OCI-LY1 (cell line): ENCODE measurements around the gene ELMOD2.

Source experiments
- H2AFZ ChIP-seq: fragments of 200-600 bp; sonication (generic), shearing (Covaris generic); 2 replicates; pipeline ENCODE4 v1.6.0; 2014; ENCODE audit warnings: antibody characterized with exemption, mild to moderate bottlenecking, low read length
- H3F3A ChIP-seq: fragments of 200-600 bp; sonication (generic), shearing (Covaris generic); 2 replicates; pipeline ENCODE4 v1.6.0; 2014; ENCODE audit warnings: mild to moderate bottlenecking, antibody characterized with exemption, low read length, moderate library complexity; ENCODE audit not compliant: insufficient read depth
- H3K27ac ChIP-seq: fragments of 200-600 bp; sonication (generic); 2 replicates; pipeline ENCODE4 v1.5.1; 2014; ENCODE audit warnings: low read length, mixed run types, mild to moderate bottlenecking, low read depth; ENCODE audit not compliant: poor library complexity, severe bottlenecking
- H3K27me3 ChIP-seq: fragments of 200-600 bp; sonication (generic); 2 replicates; pipeline ENCODE4 v1.6.0; 2014; ENCODE audit warnings: antibody characterized with exemption, mild to moderate bottlenecking, low read length, moderate library complexity; ENCODE audit not compliant: insufficient read depth
- H3K36me3 ChIP-seq: fragments of 200-600 bp; sonication (generic); 2 replicates; pipeline ENCODE4 v1.6.1; 2014; ENCODE audit warnings: mild to moderate bottlenecking, antibody characterized with exemption, low read length, moderate library complexity, mixed read lengths; ENCODE audit not compliant: insufficient read depth
- H3K4me1 ChIP-seq: fragments of 200-600 bp; sonication (generic); 2 replicates; pipeline ENCODE4 v1.5.1; 2014; ENCODE audit warnings: mild to moderate bottlenecking, low read length, moderate library complexity; ENCODE audit not compliant: insufficient read depth, severe bottlenecking
- H3K4me2 ChIP-seq: fragments of 200-600 bp; sonication (generic), shearing (Covaris generic); 2 replicates; pipeline ENCODE4 v1.6.1; 2014; ENCODE audit warnings: low read length
- H3K4me3 ChIP-seq: fragments of 200-600 bp; sonication (generic); 2 replicates; pipeline ENCODE4 v1.5.1; 2014; ENCODE audit warnings: low read length, low read depth, mild to moderate bottlenecking, mixed read lengths; ENCODE audit not compliant: poor library complexity, severe bottlenecking
- H3K79me2 ChIP-seq: fragments of 200-600 bp; shearing (Covaris generic); 2 replicates; pipeline ENCODE4 v1.6.1; 2016; ENCODE audit warnings: mixed run types, low read length, mixed read lengths; ENCODE audit not compliant: insufficient read depth
- H3K9ac ChIP-seq: fragments of 200-600 bp; sonication (generic), shearing (Covaris generic); 2 replicates; pipeline ENCODE4 v1.6.1; 2014; ENCODE audit warnings: mild to moderate bottlenecking, low read length, mixed read lengths
- H3K9me2 ChIP-seq: fragments of 200-600 bp; sonication (generic), shearing (Covaris generic); 2 replicates; pipeline ENCODE4 v1.6.1; 2014; ENCODE audit warnings: low read depth, mild to moderate bottlenecking, low read length, mixed read lengths
- H3K9me3 ChIP-seq: fragments of 200-600 bp; shearing (Covaris generic); 2 replicates; pipeline ENCODE4 v1.6.1; 2014; ENCODE audit warnings: low read length, mixed read lengths
- H4K20me1 ChIP-seq: fragments of 200-600 bp; sonication (generic), shearing (Covaris generic); 2 replicates; pipeline ENCODE4 v1.6.0; 2016; ENCODE audit warnings: mild to moderate bottlenecking, low read length; ENCODE audit not compliant: insufficient read depth
- CTCF ChIP-seq: fragments of 200-600 bp; sonication (generic), shearing (Covaris generic); IDR thresholded peaks from 2 replicates; pipeline ENCODE4 v1.5.1; 2017; ENCODE audit warnings: mild to moderate bottlenecking, antibody characterized with exemption, low read length, moderate library complexity, mixed read lengths
- EZH2 ChIP-seq: fragments of 200-600 bp; sonication (generic), shearing (Covaris generic); IDR thresholded peaks from 2 replicates; pipeline ENCODE4 v1.8.0; 2017; ENCODE audit warnings: borderline replicate concordance, mixed run types, mild to moderate bottlenecking, antibody characterized with exemption, low read length, moderate library complexity, mixed read lengths

ELMOD2 gene

GRCh38 chr4:140523857-140524742 lies at the start of gene ELMOD2:
ELMOD2 (plus strand) TSS chr4:140524168; CDS start chr4:140525429, 1,261 bp downstream.
- Histone ChIP-seq H3F3A (no peaks in the 10 kb centered on the region), H3K27me3 (no peaks in the 10 kb centered on the region), H3K27ac (no peak within 1 kb of the TSS), H4K20me1 (no peaks in the 10 kb centered on the region), H3K9ac (peak within 1 kb of the TSS; percentile 78), H3K9me2 (no peaks in the 10 kb centered on the region), H3K4me3 (peak within 1 kb of the TSS; percentile 70), H2AFZ (peak within 1 kb of the TSS; percentile 77), H3K79me2 (no peaks in the 10 kb centered on the region), H3K4me2 (peak within 1 kb of the TSS; percentile 70), H3K36me3 (peaks cover 20% of the 10 kb centered on the region), H3K9me3 (no peaks in the 10 kb centered on the region), H3K4me1 (peaks cover 24% of the 10 kb centered on the region)
- TF ChIP-seq EZH2 (no peak), CTCF (peak; percentile 94)

GRCh38 chr4:140483445-140483844 lies 40.5 kb upstream of the ELMOD2 start:
- H4K20me1 ChIP-seq: no peaks in the 10 kb centered on the region
- H3K9me2 ChIP-seq: no peaks in the 10 kb centered on the region
- no peak overlapping the region for H2AFZ ChIP-seq
- H3F3A ChIP-seq: no peaks in the 10 kb centered on the region
- no peak overlapping the region for H3K4me2 ChIP-seq
- no peaks in the 10 kb centered on the region for H3K79me2 ChIP-seq
- H3K27ac ChIP-seq: no peak overlapping the region
- H3K27me3 ChIP-seq: no peaks in the 10 kb centered on the region
- H3K9ac ChIP-seq: no peak overlapping the region
- no peak overlapping the region for H3K4me3 ChIP-seq
- H3K9me3 ChIP-seq: peaks cover 5% of the 10 kb centered on the region; the same call in 1 of the 2 replicates
- no peaks in the 10 kb centered on the region for H3K36me3 ChIP-seq
- TF ChIP-seq CTCF (no peak), EZH2 (no peak)
- no peaks in the 10 kb centered on the region for H3K4me1 ChIP-seq

GRCh38 chr4:140485939-140486338 lies 38.0 kb upstream of the ELMOD2 start:
- no peaks in the 10 kb centered on the region for H3K9me2 ChIP-seq
- H3K27me3 ChIP-seq: no peaks in the 10 kb centered on the region
- TF ChIP-seq EZH2: no peak
- TF ChIP-seq CTCF: no peak
- no peaks in the 10 kb centered on the region for H3K36me3 ChIP-seq
- H3K4me1 ChIP-seq: no peaks in the 10 kb centered on the region
- no peaks in the 10 kb centered on the region for H3F3A ChIP-seq
- no peaks in the 10 kb centered on the region for H3K79me2 ChIP-seq
- H2AFZ ChIP-seq: no peak overlapping the region
- H3K9ac ChIP-seq: no peak overlapping the region
- H3K9me3 ChIP-seq: peaks cover 5% of the 10 kb centered on the region; the same call in 1 of the 2 replicates
- no peaks in the 10 kb centered on the region for H4K20me1 ChIP-seq
- H3K4me3 ChIP-seq: no peak overlapping the region
- no peak overlapping the region for H3K27ac ChIP-seq
- no peak overlapping the region for H3K4me2 ChIP-seq
